Colonic mucosa (tissue), 4 donors: ENCODE measurements around the gene SYNE1. TPM values are rescaled to one million over a fixed set of nuclear protein-coding genes. Genes with fewer than 3 reads are reported as not detected.
"Not testable (repeated sequence)": the region's sequence is repeated elsewhere in the genome, so short reads cannot be mapped to it uniquely, and the experiment has no call there.

Experiments used
- DNase-seq: peaks from one replicate; pipeline ENCODE4 v3.0.0-alpha.2; 2020
- H3K27ac ChIP-seq: fragments of 200-600 bp; one replicate; pipeline ENCODE4 v1.8.0; 2021
- H3K27me3 ChIP-seq: fragments of 200-600 bp; one replicate; pipeline ENCODE4 v1.8.0; 2021
- H3K36me3 ChIP-seq: fragments of 200-600 bp; one replicate; pipeline ENCODE4 v1.8.0; 2021
- H3K4me1 ChIP-seq: fragments of 200-600 bp; one replicate; pipeline ENCODE4 v1.8.0; 2021; ENCODE audit warnings: mild to moderate bottlenecking
- H3K4me3 ChIP-seq: fragments of 200-600 bp; one replicate; pipeline ENCODE4 v1.8.0; 2021
- H3K9ac ChIP-seq, 2 donors: one replicate each; pipeline ENCODE4 v1.7.0; 2013; ENCODE audit warnings: control low read depth in 2 of 2, low read depth in 2 of 2, low read length in 2 of 2
- H3K9me3 ChIP-seq: fragments of 200-600 bp; one replicate; pipeline ENCODE4 v1.8.0; 2021
- intact Hi-C: fragments of 100-400 bp; cut with DNase I; formaldehyde crosslinking; loops from one replicate; pipeline ENCODE4 v1.14.1; 2022
- total RNA-seq, 2 donors: library from RNA; stranded (reverse); fragmentation: NEBNext Ultra II Directional in 1 of 2; extraction: Animal tissue kit (Norgen Biotek cat#: 25700) in 1 of 2; gene quantifications; one replicate each; pipeline ENCODE4 v1.2.1, GENCODE V29; 2021
- TF ChIP-seq, protein P1 (sequence below): fragments of 200-600 bp; IDR thresholded peaks from one replicate; pipeline ENCODE4 v1.8.0; 2022; ENCODE audit warnings: antibody characterized with exemption, mild to moderate bottlenecking
- donor health status: healthy.
- donor health status: DM: no; HTN: no; CAD: no.
- donor health status: DM: no; HTN: no; CAD: no.

SYNE1 gene
- total RNA-seq, 2 donors from 2014 or later: 11.6 to 23.7 TPM

DNA sequence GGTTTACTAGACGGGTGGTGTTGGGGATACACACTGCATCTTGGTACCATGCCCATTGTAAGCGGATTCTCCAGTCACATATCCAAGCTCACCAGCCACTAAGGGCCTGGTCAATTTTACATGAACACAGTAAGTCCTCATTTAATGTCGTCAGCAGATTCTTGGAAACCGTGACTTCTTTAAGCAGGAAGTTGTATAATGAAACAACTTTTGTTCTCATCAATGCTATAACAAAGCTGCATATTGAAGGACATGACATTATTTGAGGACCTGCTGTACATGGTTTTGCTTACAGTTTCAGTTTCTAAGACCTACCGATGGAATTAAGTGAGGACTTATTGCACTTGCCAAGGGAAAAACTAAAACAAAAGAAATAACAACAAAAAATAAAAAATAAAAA lies 295.6 kb downstream of the SYNE1 start:
- DNase-seq: no peak
- Histone ChIP-seq H3K27me3 (no peaks in the 10 kb centered on the region), H3K36me3 (no peaks in the 10 kb centered on the region), H3K27ac (no peak overlapping the region), H3K9me3 (no peaks in the 10 kb centered on the region), H3K9ac (no peak overlapping the region), H3K4me3 (no peak overlapping the region), H3K4me1 (no peaks in the 10 kb centered on the region)
- intact Hi-C loops: no loop called here
- TF ChIP-seq, protein P1, sequence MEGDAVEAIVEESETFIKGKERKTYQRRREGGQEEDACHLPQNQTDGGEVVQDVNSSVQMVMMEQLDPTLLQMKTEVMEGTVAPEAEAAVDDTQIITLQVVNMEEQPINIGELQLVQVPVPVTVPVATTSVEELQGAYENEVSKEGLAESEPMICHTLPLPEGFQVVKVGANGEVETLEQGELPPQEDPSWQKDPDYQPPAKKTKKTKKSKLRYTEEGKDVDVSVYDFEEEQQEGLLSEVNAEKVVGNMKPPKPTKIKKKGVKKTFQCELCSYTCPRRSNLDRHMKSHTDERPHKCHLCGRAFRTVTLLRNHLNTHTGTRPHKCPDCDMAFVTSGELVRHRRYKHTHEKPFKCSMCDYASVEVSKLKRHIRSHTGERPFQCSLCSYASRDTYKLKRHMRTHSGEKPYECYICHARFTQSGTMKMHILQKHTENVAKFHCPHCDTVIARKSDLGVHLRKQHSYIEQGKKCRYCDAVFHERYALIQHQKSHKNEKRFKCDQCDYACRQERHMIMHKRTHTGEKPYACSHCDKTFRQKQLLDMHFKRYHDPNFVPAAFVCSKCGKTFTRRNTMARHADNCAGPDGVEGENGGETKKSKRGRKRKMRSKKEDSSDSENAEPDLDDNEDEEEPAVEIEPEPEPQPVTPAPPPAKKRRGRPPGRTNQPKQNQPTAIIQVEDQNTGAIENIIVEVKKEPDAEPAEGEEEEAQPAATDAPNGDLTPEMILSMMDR: no peak

DNA sequence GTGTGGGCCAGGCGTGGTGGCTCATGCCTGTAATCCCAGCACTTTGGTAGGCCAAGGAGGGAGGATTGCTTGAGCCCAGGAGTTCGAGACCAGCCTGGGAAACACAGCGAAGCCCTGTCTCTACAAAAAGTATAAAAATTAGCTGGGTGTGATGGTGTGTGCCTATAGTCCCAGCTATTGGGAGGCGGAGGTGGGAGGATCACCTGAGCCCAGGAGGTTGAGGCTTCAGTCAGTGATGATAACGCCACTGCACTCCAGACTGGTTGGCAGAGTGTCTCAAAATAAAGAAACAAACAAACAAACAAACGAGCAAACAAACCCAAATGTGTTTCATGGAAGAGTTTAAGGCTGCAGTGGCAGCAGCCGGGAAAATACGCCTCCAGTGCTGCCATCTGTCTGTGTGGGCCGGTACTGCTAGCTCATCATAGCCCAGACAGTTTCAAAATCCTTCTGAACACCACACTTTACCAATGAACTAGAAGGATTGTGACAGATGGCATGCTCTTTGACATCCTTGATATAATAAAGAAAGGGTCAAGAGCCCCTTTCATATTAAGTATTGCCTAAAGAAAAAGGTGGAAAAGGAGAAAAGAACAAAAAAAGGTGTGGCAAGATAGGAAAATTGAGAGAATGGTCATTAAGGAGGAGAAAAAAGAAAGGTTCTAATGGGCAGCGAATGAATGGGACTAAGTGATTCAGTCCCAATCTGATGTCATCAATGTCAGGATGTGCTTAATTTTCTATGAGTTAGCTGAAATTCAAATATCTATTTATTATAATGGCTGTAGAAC lies 298.6 kb downstream of the SYNE1 start:
- no peaks in the 10 kb centered on the region for H3K4me1 ChIP-seq
- intact Hi-C loops: no loop called here
- H3K4me3 ChIP-seq: no peak overlapping the region
- no peaks in the 10 kb centered on the region for H3K36me3 ChIP-seq
- TF ChIP-seq, protein P1: peak; percentile 92
- no peaks in the 10 kb centered on the region for H3K27me3 ChIP-seq
- H3K9me3 ChIP-seq: no peaks in the 10 kb centered on the region
- peak; percentile 41 for DNase-seq
- no peak overlapping the region for H3K9ac ChIP-seq
- H3K27ac ChIP-seq: no peak overlapping the region

DNA sequence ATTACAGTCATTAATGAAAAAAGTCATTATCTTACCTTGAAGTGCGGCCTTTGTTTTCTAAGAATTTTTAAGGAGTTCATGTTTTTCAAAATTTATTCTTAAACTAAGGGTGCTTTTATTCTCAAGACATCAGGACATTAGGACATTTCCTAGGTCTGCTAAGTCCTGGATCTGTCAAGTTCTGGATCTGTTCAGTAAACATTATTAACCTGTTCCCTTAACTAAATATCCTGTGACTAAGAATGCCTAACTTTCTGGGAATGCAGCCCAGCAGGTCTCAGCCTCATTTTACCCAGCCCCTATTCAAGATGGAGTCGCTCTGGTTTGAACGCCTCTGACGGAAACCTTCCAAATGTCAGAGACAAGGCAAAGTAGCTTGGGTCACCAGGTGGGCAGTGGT lies 302.6 kb downstream of the SYNE1 start:
- intact Hi-C loops: no loop called here
- H3K27me3 ChIP-seq: no peaks in the 10 kb centered on the region
- H3K4me1 ChIP-seq: no peaks in the 10 kb centered on the region
- no peaks in the 10 kb centered on the region for H3K9me3 ChIP-seq
- TF ChIP-seq, protein P1: no peak
- DNase-seq: no peak
- no peak overlapping the region for H3K27ac ChIP-seq
- H3K9ac ChIP-seq: no peak overlapping the region
- no peak overlapping the region for H3K4me3 ChIP-seq
- H3K36me3 ChIP-seq: no peaks in the 10 kb centered on the region

DNA sequence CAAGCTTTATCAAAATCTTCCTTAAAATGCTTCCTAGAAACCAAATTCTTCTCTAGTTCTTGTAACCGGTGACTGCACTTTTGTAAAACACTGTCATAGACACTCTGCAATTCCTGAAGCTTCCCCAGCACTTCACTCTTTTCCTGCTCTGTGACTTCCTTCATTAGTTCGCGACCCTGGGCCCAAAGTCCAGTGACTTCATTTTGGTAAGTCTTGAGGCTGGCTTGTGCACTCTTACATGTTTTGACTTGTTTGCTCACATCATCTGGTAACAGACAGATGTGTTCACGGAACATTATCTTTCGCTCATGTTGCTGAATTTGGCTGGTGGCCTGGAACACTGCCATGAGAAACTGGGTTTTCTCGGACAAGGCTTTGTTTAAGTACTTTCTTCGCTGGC lies 306.2 kb downstream of the SYNE1 start:
- intact Hi-C loops: no loop called here
- DNase-seq: no peak
- Histone ChIP-seq H3K4me3 (no peak overlapping the region), H3K4me1 (no peaks in the 10 kb centered on the region), H3K9ac (no peak overlapping the region), H3K27ac (no peak overlapping the region), H3K36me3 (no peaks in the 10 kb centered on the region), H3K9me3 (no peaks in the 10 kb centered on the region), H3K27me3 (no peaks in the 10 kb centered on the region)
- TF ChIP-seq, protein P1: no peak

DNA sequence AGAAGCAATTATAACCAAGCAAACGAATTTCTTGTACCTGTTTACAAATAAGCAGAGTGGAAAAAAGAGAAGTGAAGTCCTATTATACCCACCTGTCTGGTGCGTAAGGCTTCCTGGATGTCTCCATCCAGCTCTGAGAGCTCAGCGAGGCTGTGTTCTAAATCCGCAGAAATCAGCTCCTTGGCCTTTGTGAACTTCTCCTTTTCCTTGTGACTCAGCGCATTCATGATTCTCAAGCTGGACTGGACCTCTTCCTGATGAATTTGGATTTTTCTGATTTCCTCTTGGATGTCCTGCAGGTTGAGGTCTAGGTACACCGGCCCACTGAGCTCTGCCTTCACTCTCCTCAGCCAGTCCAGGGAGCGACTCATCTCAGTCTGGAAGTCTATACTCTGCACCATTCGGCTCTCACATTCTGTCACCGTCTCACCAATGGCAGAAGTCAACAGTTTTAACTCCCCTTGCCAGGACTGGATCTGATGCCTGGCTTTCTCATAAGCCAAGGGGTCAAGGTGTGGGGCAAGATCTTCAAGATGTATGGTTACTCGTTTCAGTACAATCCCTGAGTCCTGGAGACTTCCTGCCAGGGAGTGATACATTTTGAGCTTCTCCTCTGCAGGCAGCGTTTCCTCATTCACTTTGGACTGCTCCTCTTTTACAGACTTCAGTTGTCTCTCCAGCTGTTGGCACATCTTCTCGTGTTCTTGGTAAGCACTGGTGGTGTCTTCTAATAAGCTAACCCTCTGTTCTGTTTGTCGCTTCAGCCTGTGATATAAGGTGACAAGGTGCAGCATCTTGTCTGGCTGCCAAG lies 307.3 kb downstream of the SYNE1 start:
- no peaks in the 10 kb centered on the region for H3K9me3 ChIP-seq
- H3K9ac ChIP-seq: no peak overlapping the region
- no peaks in the 10 kb centered on the region for H3K4me1 ChIP-seq
- no peak overlapping the region for H3K4me3 ChIP-seq
- TF ChIP-seq, protein P1: no peak
- DNase-seq: no peak
- no peak overlapping the region for H3K27ac ChIP-seq
- no peaks in the 10 kb centered on the region for H3K36me3 ChIP-seq
- intact Hi-C loops: no loop called here
- H3K27me3 ChIP-seq: no peaks in the 10 kb centered on the region

DNA sequence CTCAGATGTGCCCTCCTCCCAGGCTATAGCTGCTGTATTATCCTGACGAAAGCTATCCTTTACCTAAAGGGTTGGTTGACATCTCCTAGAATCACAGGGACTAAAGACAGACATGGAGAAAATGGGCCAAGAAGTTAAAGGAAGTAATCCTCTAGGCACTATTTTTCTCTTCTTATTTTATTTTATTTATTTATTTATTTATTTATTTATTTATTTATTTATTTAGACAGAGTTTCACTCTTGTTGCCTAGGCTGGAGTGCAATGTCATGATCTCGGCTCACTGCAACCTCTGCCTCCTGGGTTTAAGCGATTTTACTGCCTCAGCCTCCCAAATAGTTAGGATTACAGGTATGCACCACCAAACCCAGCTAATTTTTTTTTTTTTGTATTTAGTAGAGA lies 309.0 kb downstream of the SYNE1 start:
- intact Hi-C loops, DNase-seq, H3K27ac ChIP-seq, H3K4me3 ChIP-seq, H3K27me3 ChIP-seq, H3K9ac ChIP-seq, H3K9me3 ChIP-seq, H3K36me3 ChIP-seq, H3K4me1 ChIP-seq: not testable (repeated sequence)
